ENCODE measurements around the gene MED12L.

GRCh38 chr3:151093148-151093547, 7.7 kb downstream of the MED12L start:
- no peak for TF ChIP-seq EZH2 (IDR thresholded peaks at IDR 0.05; ENCODE audit: borderline replicate concordance, low read length)
- TF ChIP-seq CTCF (IDR thresholded peaks at IDR 0.05; ENCODE audit: low read length) = no peak
